Ishikawa (cell line): ENCODE data around the gene PNPLA3.

Experiments
- CEBPB ChIP-seq: IDR thresholded peaks from 2 replicates; pipeline ENCODE4 v1.6.1; 2012
- CREB1 ChIP-seq: IDR thresholded peaks from 2 replicates; pipeline ENCODE4 v1.6.1; 2012; ENCODE audit warnings: low read depth
- EGR1 ChIP-seq: IDR thresholded peaks from 2 replicates; pipeline ENCODE4 v1.6.1; 2012
- EP300 ChIP-seq: IDR thresholded peaks from 2 replicates; pipeline ENCODE4 v1.6.1; 2012; ENCODE audit warnings: borderline replicate concordance
- FOXM1 ChIP-seq: IDR thresholded peaks from 2 replicates; pipeline ENCODE4 v1.6.1; 2012; ENCODE audit warnings: low read depth, borderline replicate concordance
- MAX ChIP-seq: IDR thresholded peaks from 2 replicates; pipeline ENCODE4 v1.6.1; 2012
- NFIC ChIP-seq: IDR thresholded peaks from 2 replicates; pipeline ENCODE4 v1.6.1; 2012
- RAD21 ChIP-seq: IDR thresholded peaks from 2 replicates; pipeline ENCODE4 v1.6.1; 2012; ENCODE audit warnings: low read depth
- TAF1 ChIP-seq: IDR thresholded peaks from 2 replicates; pipeline ENCODE4 v1.6.1; 2012; ENCODE audit warnings: low read depth, mild to moderate bottlenecking
- TCF12 ChIP-seq: IDR thresholded peaks from 2 replicates; pipeline ENCODE4 v1.6.1; 2012; ENCODE audit warnings: low read depth
- TEAD4 ChIP-seq: IDR thresholded peaks from 2 replicates; pipeline ENCODE4 v1.6.1; 2012
- USF1 ChIP-seq: IDR thresholded peaks from 2 replicates; pipeline ENCODE4 v1.6.1; 2012
- YY1 ChIP-seq: IDR thresholded peaks from 2 replicates; pipeline ENCODE4 v1.6.1; 2012; ENCODE audit warnings: low read depth
- ZBTB7A ChIP-seq: IDR thresholded peaks from 2 replicates; pipeline ENCODE4 v1.6.1; 2012; ENCODE audit warnings: low read depth
- TF ChIP-seq, protein P1 (sequence below): IDR thresholded peaks from 2 replicates; pipeline ENCODE4 v1.6.1; 2012; ENCODE audit warnings: low read depth, mild to moderate bottlenecking

Gene PNPLA3

GRCh38 chr22:43944670-43945430 lies 21.2 kb downstream of the PNPLA3 start:
- no peak for TF ChIP-seq EP300
- no peak for TF ChIP-seq NFIC
- TF ChIP-seq USF1 = no peak
- TF ChIP-seq MAX = no peak
- no peak for TF ChIP-seq TCF12
- TF ChIP-seq TEAD4 = no peak
- TF ChIP-seq, protein P1, sequence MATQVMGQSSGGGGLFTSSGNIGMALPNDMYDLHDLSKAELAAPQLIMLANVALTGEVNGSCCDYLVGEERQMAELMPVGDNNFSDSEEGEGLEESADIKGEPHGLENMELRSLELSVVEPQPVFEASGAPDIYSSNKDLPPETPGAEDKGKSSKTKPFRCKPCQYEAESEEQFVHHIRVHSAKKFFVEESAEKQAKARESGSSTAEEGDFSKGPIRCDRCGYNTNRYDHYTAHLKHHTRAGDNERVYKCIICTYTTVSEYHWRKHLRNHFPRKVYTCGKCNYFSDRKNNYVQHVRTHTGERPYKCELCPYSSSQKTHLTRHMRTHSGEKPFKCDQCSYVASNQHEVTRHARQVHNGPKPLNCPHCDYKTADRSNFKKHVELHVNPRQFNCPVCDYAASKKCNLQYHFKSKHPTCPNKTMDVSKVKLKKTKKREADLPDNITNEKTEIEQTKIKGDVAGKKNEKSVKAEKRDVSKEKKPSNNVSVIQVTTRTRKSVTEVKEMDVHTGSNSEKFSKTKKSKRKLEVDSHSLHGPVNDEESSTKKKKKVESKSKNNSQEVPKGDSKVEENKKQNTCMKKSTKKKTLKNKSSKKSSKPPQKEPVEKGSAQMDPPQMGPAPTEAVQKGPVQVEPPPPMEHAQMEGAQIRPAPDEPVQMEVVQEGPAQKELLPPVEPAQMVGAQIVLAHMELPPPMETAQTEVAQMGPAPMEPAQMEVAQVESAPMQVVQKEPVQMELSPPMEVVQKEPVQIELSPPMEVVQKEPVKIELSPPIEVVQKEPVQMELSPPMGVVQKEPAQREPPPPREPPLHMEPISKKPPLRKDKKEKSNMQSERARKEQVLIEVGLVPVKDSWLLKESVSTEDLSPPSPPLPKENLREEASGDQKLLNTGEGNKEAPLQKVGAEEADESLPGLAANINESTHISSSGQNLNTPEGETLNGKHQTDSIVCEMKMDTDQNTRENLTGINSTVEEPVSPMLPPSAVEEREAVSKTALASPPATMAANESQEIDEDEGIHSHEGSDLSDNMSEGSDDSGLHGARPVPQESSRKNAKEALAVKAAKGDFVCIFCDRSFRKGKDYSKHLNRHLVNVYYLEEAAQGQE = no peak
- no peak for TF ChIP-seq YY1
- no peak for TF ChIP-seq CREB1
- no peak for TF ChIP-seq CEBPB
- TF ChIP-seq FOXM1 = no peak
- no peak for TF ChIP-seq EGR1
- no peak for TF ChIP-seq RAD21
- no peak for TF ChIP-seq ZBTB7A
- no peak for TF ChIP-seq TAF1

DNA sequence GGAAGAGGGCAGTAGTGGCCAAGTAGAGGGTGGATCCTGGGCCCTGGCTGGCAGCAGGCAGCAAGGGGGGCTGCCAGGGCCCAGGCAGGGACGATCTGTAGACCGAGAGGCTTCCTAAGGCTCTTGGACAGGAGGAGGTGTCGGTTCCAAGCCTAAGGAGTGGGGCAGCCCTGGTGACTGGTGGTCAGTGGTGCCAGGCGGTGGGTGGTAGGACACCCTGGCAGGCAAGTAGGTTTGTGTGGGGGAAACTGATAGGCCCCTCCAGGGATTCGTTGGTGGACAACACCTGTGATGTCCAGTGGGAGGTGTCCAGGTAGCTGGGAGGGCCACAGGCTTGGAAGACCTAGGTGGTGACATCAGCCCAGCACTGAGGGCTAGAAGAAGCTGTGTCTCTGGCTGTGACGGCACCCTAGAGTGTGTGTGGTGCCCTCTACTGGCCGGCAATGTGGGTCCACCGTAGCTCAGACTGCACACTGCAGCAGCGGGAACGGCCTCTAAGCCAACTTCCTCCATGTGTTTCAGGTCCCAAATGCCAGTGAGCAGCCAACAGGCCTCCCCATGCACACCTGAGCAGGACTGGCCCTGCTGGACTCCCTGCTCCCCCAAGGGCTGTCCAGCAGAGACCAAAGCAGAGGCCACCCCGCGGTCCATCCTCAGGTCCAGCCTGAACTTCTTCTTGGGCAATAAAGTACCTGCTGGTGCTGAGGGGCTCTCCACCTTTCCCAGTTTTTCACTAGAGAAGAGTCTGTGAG lies 22.2 kb downstream of the PNPLA3 start:
- TF ChIP-seq CREB1 (no peak), USF1 (no peak), TEAD4 (no peak), FOXM1 (no peak), RAD21 (peak; percentile 60), TCF12 (no peak)

DNA sequence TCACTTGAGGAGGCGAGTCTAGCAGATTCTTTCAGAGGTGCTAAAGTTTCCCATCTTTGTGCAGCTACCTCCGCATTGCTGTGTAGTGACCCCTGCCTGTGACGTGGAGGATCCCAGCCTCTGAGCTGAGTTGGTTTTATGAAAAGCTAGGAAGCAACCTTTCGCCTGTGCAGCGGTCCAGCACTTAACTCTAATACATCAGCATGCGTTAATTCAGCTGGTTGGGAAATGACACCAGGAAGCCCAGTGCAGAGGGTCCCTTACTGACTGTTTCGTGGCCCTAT lies 22.7 kb downstream of the PNPLA3 start:
- TF ChIP-seq, protein P1 = no peak
- TF ChIP-seq YY1 (no peak), CEBPB (no peak), TCF12 (no peak), USF1 (no peak), EGR1 (no peak), CREB1 (no peak), ZBTB7A (no peak), TEAD4 (no peak), TAF1 (no peak)

- no peak for TF ChIP-seq TAF1
- no peak for TF ChIP-seq ZBTB7A
- TF ChIP-seq CREB1 = no peak
- no peak for TF ChIP-seq USF1
Observed at GRCh38 chr22:43948836-43949406, 25.3 kb downstream of the PNPLA3 start.

DNA sequence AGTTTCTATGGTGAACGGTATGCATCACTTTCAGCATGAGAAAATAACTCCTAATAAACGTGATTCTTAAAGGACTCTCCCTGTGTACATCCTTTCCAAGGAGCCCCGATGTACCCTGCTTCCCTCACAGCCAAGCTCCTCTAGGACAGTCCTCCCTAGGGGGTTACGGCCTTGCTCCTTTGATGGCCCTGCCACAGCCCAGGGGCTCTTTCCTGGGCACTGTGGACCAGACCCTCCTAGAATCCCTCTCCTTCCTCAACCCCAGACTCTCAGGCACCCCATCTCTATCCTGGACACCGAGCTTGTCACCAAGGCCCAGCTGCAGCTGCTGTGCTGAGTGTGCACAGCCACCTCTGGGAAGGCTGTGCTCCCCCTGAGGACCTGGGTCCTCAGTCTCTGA lies 27.8 kb downstream of the PNPLA3 start:
- no peak for TF ChIP-seq RAD21
- TF ChIP-seq ZBTB7A = no peak
- TF ChIP-seq NFIC = no peak
- TF ChIP-seq EGR1 = no peak
- no peak for TF ChIP-seq CEBPB
- TF ChIP-seq YY1 = no peak
- no peak for TF ChIP-seq CREB1
- TF ChIP-seq, protein P1 = no peak
- TF ChIP-seq MAX = no peak
- no peak for TF ChIP-seq EP300
- no peak for TF ChIP-seq FOXM1
- TF ChIP-seq USF1 = no peak
- no peak for TF ChIP-seq TCF12
- no peak for TF ChIP-seq TEAD4
- TF ChIP-seq TAF1 = no peak
